SKM-1 (cell line): ENCODE data around the gene GAB2.

Experiments used
- DNase-seq: peaks from one replicate; lab custom pipeline; 2025; ENCODE audit not compliant: unreplicated experiment; lab: John Stamatoyannopoulos, UW

GAB2 gene

DNA sequence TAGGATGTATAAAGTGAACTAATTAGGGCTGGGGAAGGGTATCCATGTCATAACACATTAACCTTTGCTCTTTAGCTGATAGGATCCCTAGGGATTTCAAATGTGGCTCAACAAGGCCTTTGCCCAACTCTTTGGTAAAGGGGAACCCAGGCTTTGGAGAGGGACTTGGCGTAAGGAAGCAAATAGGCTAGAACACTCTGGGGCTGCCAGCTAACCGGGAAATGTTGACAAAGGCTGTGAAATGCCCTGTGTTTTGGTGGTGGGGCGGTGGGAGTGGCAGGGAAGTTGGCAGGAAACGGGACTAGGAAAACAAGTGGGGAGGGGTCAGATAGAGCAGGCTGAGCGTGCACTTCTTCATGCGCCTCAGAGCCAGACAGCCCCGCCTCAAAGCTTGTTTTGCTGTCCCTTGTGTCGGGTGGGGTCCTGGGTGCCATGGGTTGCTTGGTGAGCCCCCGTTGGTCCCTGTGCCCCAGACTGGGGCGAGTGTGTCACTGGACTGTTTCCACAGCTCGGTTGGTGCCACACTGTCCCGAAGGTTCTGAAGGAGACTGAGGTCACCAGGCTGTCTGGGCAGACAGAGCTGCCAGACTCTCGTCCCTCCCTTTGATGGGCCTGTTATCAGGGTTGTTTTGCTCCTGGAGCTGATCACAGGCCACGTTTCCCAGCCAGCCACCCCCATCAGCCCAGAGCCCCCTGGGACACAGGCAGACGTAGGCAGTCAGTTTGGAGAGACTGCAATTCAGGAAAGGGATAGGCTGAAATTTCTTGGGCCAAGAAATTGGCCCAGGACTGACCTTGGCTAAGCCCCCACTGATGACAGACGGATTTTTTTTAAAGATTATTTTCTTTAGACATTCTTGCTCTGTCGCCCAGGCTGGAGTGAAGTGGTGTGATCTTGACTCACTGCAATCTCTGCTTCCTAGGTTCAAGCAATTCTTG, 248.8 kb downstream of the GAB2 start:
- DNase-seq, result no peak

DNA sequence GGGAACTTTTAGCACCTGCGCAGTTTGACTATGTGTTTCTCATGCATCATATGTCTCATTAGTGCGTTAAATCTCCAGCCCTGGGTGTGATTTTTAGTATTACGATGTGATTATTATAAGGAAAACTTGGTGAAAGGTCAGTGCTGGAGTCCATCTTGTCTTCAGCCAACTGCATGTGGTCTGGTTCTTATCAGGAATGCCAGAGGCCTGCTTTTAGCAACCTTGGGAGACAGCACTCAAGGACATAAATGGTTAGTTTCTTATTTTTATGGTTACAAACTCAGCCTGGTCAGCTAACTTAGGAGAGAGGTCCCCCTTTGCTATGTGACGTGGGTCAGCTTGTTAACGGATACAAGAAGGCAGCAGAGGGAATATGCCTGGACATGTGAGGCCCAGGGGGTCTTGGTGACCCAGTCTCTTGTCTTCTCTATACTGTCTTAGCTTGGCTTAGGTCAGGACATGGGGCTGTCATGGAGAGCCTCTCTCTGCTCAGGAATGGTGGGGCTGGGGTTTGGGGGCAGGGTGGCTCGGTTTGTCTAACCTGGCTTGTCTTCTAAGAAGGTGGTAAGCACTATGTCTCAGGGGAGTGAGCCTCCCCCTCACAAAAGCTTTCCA, 250.7 kb downstream of the GAB2 start:
- DNase-seq, result no peak
